ENCODE results near the gene DET1. TPM values are rescaled to one million over a fixed set of nuclear protein-coding genes. Genes with fewer than 3 reads are reported as not detected.
"Not testable (repeated sequence)": the region's sequence is repeated elsewhere in the genome, so short reads cannot be mapped to it uniquely, and the experiment has no call there.

DET1 gene
- total RNA-seq, 1 donor from 2014 or later: 1.8 TPM

- no peak for DNase-seq (ENCODE audit: low spot score)
- no peak for ATAC-seq
Observed at GRCh38 chr15:88541709-88542341, 4.7 kb downstream of the DET1 start.

GRCh38 chr15:88541111-88541510 lies 5.4 kb downstream of the DET1 start:
- ATAC-seq; DNase-seq (ENCODE audit: low spot score): not testable (repeated sequence)

GRCh38 chr15:88540350-88540749 lies 6.1 kb downstream of the DET1 start:
- not testable (repeated sequence) for ATAC-seq; DNase-seq (ENCODE audit: low spot score)

GRCh38 chr15:88539441-88539840 lies 7.0 kb downstream of the DET1 start:
- no peak for ATAC-seq

GRCh38 chr15:88538972-88539371 lies 7.5 kb downstream of the DET1 start:
- DNase-seq (ENCODE audit: low spot score): no peak
- no peak for ATAC-seq

More at GRCh38 chr15:88539441-88539840, 7.0 kb downstream of the DET1 start:
- DNase-seq (ENCODE audit: low spot score): no peak

GRCh38 chr15:88537591-88538317 lies 8.7 kb downstream of the DET1 start:
- no peak for ATAC-seq

DNA sequence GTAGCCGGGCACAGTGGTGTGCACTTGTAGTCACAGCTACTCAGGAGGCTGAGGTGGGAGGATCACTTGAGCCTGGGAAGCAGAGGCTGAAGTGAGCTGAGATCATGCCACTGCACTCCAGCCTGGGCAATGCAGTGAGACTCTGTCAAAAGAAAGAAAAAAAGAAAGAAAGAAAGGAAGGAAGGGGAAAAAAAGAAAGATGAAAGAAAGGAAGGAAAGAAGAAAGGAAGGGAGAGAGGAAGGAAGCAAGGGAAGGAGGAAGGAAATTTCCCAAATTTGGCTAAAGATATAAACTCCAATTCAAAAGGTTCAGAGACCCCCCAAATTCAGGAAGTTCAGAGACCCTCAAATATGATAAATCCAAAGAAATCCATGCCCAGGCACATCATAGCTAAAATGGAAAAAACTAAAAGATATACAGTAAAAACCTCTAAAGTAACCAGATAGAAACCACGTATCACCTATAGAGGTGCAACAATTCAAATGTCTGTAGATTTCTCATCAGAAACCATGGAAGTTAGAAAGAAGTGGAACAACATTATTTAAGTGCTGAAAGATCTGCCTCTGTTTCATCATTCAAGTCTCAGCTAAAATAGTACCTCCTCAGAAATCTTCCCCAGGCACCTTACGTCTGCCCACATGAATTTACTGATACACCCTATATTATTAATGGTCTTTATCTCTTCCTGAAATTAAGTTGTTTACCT lies 10.7 kb downstream of the DET1 start:
- DNase-seq (ENCODE audit: low spot score): no peak

More at GRCh38 chr15:88537591-88538317, 8.7 kb downstream of the DET1 start:
- DNase-seq (ENCODE audit: low spot score): no peak

DNA sequence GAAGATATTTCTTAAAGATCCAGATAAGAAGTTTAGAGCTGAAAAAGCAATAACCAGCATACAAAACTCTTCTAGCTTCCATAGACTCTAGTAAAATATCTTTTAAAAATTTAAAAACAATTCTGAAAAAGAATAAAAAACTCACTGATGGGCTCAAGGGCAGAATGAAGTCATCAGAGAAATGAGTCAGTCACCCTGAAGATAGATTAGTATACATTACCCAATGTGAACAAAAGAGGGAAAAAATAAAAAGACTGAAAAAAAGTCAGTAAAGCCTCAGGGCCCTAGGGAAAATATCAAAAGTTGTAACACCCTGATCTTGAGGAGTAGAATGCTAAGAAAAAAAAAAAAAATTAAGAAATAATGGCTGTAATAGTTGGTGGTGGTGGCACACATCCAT lies 11.4 kb downstream of the DET1 start:
- DNase-seq (ENCODE audit: low spot score): no peak

More for the DNA sequence above, 10.7 kb downstream of the DET1 start:
- ATAC-seq: no peak

DNA sequence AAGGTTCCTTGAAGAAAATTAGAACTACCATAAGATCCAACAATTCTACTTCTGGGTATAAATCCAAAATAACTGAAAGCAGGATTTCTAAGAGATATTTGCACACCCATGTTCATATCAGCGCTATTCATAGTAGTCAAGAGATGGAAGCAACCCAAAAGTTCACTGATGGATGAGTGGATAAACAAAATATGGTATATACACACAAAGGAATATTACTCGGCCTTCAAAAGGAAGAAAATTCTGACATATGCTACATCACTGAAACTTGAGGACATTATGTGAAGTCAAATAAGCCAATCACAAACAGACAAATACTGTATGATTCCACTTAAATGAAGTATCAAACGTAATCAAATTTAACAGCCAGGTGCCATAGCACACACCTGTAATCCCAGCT lies 13.1 kb downstream of the DET1 start:
- ATAC-seq: no peak
- DNase-seq (ENCODE audit: low spot score): no peak

More for the DNA sequence above, 11.4 kb downstream of the DET1 start:
- ATAC-seq: no peak

GRCh38 chr15:88529021-88529630 lies 17.4 kb downstream of the DET1 start:
- ATAC-seq (no peak), DNase-seq (ENCODE audit: low spot score) (no peak)

GRCh38 chr15:88526247-88526879 lies 20.1 kb downstream of the DET1 start:
- no peak for DNase-seq (ENCODE audit: low spot score)
- ATAC-seq: no peak

DNA sequence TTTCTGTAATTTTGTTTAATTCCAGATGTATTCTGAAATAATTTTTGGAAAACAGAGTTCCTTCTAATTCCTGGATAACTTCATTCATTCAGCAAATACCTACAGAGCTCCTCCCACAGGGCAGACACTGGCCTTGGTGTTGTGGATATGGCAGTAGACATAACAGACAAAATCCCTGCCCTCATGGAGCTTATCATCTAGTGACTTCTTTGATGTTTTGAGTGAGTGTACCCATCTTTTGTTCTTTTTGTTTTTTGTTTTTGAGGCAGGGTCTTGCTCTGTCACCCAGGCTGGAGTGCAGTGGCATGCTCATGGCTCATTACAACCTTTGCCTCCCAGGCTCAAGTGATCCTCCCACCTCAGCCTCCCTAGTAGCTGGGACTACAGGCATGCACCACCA lies 21.1 kb downstream of the DET1 start:
- DNase-seq (ENCODE audit: low spot score) (no peak), ATAC-seq (no peak)

GRCh38 chr15:88524094-88524493 lies 22.4 kb downstream of the DET1 start:
- DNase-seq (ENCODE audit: low spot score); ATAC-seq: not testable (repeated sequence)

DNA sequence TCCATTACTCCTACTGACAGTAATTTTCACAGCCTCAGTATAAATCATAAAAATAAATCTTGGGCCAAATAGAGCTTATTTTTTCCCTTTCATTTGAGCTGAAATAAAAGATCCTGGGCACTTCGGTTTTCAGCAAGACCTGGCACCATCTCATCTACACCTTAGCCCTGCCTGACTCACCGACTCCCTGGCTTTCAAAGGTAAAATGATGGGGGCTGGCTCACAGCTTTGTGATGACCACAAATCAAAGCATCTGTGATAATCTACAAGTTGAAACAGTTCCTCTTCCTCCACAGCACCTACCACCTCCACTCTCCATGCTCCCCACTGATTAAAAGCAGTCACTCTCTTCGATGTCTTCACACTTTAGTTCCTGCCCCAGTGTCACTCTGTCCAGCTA lies 27.6 kb downstream of the DET1 start:
- ATAC-seq (no peak), DNase-seq (ENCODE audit: low spot score) (no peak)

- DNase-seq (ENCODE audit: low spot score) (no peak), ATAC-seq (no peak)
Observed at GRCh38 chr15:88513195-88513594, 33.3 kb downstream of the DET1 start.

- no peak for DNase-seq (ENCODE audit: low spot score)
- no peak for ATAC-seq
Observed at GRCh38 chr15:88512601-88513000, 33.9 kb downstream of the DET1 start.

- no peak for DNase-seq (ENCODE audit: low spot score)
- ATAC-seq: no peak
Observed at GRCh38 chr15:88512078-88512477, 34.4 kb downstream of the DET1 start.

GRCh38 chr15:88511161-88511560 lies 35.3 kb downstream of the DET1 start:
- DNase-seq (ENCODE audit: low spot score) (no peak), ATAC-seq (no peak)

- DNase-seq (ENCODE audit: low spot score): no peak
- ATAC-seq: no peak
Observed at GRCh38 chr15:88509964-88510363, 36.5 kb downstream of the DET1 start.

- DNase-seq (ENCODE audit: low spot score) (no peak), ATAC-seq (no peak)
Observed at GRCh38 chr15:88509321-88509720, 37.2 kb downstream of the DET1 start.

GRCh38 chr15:88506628-88507027 lies 39.9 kb downstream of the DET1 start:
- DNase-seq (ENCODE audit: low spot score) (no peak), ATAC-seq (no peak)
